Choroid plexus epithelial cell (primary cell): ENCODE data around the gene SHOC2.

Experiments used
- DNase-seq: peaks from one replicate; pipeline ENCODE4 v3.0.0-alpha.2; 2010; ENCODE audit warnings: low read depth
- H3K4me3 ChIP-seq: 2 replicates; pipeline ENCODE4 v1.5.1; 2011; ENCODE audit warnings: low read depth, mild to moderate bottlenecking, control low read depth, low read length, moderate library complexity
- TF ChIP-seq, protein P1 (sequence below): conservative IDR thresholded peaks from 2 replicates; pipeline ENCODE4 v1.5.1; 2011; ENCODE audit warnings: low read depth, mild to moderate bottlenecking, control low read depth, inconsistent platforms, low read length, moderate library complexity

SHOC2 gene

DNA sequence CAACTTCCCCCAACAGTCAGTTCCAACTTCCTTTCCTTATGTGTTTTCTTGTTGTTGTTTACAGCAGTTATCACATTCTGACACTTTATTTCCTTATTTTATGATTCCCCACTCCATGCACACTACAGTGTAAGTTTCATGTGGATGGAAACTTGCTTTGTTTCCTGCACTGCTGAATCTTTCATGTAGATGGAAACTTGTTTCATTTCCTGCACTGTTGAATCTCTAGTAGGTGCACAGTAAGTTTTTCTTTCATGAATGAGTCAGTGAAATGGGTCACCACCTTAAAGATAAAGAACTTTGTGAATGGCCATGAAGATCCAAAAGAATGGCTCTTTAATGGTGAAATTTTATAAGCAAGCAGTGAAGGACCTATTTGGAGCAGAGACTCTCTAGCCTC, 61.4 kb downstream of the SHOC2 start:
- DNase-seq: no peak
- H3K4me3 ChIP-seq: no peak overlapping the region
- TF ChIP-seq, protein P1, sequence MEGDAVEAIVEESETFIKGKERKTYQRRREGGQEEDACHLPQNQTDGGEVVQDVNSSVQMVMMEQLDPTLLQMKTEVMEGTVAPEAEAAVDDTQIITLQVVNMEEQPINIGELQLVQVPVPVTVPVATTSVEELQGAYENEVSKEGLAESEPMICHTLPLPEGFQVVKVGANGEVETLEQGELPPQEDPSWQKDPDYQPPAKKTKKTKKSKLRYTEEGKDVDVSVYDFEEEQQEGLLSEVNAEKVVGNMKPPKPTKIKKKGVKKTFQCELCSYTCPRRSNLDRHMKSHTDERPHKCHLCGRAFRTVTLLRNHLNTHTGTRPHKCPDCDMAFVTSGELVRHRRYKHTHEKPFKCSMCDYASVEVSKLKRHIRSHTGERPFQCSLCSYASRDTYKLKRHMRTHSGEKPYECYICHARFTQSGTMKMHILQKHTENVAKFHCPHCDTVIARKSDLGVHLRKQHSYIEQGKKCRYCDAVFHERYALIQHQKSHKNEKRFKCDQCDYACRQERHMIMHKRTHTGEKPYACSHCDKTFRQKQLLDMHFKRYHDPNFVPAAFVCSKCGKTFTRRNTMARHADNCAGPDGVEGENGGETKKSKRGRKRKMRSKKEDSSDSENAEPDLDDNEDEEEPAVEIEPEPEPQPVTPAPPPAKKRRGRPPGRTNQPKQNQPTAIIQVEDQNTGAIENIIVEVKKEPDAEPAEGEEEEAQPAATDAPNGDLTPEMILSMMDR: no peak

DNA sequence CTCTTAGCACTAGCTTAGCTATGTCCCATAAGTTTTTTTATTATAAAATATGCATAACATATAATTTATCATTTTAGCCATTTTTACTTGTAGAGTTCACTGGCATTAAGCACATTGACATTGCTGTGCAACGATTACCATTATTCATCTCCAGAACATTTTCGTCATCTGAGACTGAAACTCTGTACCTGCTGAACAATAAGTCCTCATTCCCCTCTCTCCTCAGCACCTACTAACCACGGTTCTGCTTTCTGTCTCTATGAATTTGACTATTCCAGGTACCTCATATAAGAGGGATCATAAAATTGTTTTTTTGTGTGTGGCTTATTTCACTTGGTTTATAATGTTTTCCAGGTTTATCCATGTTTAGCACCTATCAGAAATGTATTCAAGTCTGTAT, 64.1 kb downstream of the SHOC2 start:
- H3K4me3 ChIP-seq: no peak overlapping the region
- TF ChIP-seq, protein P1: no peak

DNA sequence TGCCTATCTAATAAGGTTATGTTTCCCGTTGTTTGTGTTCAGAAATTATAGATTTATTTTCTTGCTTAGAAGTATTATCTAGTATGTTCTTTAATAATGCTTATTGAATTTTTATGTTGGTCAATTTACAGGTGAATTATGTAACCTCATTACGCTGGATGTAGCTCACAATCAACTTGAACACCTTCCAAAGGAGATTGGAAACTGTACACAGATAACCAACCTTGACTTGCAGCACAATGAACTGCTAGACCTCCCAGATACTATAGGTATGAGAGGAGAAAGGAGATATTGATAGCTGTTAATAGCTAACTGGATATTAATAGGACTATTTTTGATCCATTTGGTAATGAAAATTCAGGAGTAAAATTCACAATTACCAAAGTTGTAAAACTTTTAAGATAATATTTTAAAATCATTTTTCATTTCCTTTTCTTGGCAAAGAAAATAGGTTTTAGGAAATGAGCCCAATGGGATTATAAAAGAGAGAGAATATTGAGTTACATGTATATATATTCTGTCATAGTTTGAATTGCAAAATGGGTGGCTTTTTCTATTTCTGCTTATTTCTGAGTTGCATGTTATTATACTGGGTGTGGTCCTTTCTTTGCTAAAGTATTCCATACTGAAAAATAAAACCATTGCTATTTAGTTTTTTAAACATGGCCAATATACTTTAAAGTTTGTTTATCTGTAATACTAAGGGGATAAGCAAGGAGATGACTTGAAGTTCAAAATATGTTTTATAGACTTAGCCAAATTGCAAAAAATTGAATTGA, 66.3 kb downstream of the SHOC2 start:
- TF ChIP-seq, protein P1: no peak
- H3K4me3 ChIP-seq: no peak overlapping the region
- no peak for DNase-seq

More for the DNA sequence above, 64.1 kb downstream of the SHOC2 start:
- DNase-seq: no peak

DNA sequence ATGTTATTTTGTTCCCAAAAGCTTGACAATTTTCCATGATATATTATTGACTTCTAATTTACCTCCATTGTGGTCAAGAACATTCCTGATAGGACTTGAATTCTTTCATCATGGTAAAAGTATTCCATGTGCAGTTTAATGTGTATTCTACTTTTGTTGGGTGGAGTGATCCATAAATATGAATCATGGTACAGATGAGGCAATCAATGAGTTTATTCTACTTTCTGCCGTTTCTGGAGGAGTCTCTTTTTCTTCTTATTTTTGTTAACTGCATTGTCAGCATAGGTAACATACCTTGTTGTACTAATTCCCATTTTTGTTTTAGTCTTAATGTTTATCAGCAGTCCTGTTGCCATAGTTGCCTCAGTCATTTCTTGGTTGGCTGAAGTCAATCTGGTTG, 69.6 kb downstream of the SHOC2 start:
- peak; percentile 30 for DNase-seq
- TF ChIP-seq, protein P1: no peak
- no peak overlapping the region for H3K4me3 ChIP-seq

DNA sequence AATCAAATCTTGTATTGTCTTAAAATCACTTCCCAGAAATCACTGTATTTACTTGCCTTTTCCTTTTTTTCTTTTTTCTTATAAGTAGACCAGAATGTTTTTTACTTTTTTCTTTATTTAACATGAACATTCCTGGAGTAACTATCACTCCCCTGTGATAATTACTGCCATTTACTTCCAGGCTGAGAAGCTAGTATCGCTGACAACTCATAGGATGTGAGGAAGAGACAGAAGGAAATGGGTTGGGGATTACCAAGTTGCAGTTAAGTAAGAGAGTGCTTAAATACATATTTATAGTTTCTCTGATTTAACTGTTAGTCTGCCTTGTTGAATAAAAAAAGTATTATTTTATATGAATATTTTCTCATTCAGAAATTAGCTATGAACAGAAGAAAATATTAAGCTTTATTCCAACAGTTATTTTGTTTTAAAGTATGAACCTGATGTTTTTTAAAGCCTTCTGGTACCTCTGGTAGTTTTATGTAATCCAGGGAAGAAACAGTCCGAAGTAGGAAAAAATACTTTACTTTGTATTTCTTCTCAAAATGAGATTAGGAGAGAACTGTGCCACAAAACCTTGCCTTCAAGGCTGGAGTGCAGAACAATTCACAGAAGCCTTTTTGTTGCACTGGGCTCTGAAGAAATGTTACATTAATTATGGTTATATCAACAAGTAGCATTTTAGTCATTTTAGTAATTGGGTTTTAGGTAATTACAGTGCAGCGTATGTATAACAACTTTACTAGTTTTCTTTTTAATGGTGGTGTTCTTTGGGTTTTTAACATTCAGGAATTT, 72.8 kb downstream of the SHOC2 start:
- DNase-seq: peak; percentile 20
- H3K4me3 ChIP-seq: no peak overlapping the region
- TF ChIP-seq, protein P1: no peak

DNA sequence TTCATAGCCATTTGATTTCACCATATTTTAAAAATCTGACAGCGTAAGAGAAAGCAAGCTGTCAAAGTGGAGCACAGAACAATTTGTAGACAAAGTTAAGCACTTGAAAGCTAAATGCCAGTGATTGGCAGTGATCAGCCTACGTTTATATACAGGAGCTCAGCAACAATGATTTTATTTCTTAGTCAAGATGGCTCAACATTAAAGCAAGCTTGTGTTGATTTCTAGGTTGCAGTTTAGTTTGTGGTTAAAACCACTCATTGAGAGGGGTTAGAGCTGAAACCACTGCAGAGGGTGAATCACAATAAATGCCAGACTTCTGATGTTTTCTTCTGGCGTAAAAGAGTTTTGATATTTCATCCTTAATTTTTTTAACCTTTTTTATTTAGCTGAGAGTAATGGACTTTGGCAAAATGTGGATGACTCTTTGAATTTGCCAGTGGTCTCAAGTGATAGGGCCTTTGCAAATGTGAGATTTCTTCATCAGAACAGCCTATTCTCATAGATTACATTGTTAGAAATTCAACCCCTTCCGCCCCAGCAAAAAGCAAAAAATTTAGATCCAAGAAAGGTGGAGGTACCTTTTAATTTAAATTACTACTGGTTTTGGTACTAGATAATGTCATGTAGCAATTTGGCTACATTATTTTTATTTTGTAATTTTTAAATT, 73.8 kb downstream of the SHOC2 start:
- TF ChIP-seq, protein P1: no peak
- H3K4me3 ChIP-seq: no peak overlapping the region
- peak; percentile 90 for DNase-seq
